CD4-positive, alpha-beta T cell (primary cell): ENCODE results near the gene HELZ. TPM values are rescaled to one million over a fixed set of nuclear protein-coding genes. Genes with fewer than 3 reads are reported as not detected.
"Not testable (repeated sequence)": the region's sequence is repeated elsewhere in the genome, so short reads cannot be mapped to it uniquely, and the experiment has no call there.

Experiments used
- ATAC-seq: fragments of 200-7000 bp; cut with Tn5 transposase; one replicate; pipeline ENCODE4 v1.10.0; 2022; ENCODE audit warnings: mild to moderate bottlenecking; ENCODE audit not compliant: poor library complexity
- CTCF ChIA-PET: fragments of 350-600 bp; sonication (Branson Sonifier 250); formaldehyde crosslinking; loops from one replicate; lab custom pipeline; 2021; ENCODE audit warnings: antibody characterized with exemption, inconsistent platforms; lab: Charles Lee
- POLR2A ChIA-PET: fragments of 350-600 bp; sonication (Branson Sonifier 250); formaldehyde crosslinking; loops from one replicate; lab custom pipeline; 2021; ENCODE audit warnings: antibody characterized with exemption, inconsistent platforms; lab: Charles Lee
- DNase-seq, 14 experiments: peaks; one replicate each; pipeline ENCODE4 v3.0.0-alpha.2; 2013 to 2020; ENCODE audit warnings: mixed read lengths in 2 of 14
- H3K27ac ChIP-seq, 2 donors: one replicate each; pipeline versions ENCODE4 v1.5.1 to v1.7.0; 2013; ENCODE audit warnings: low read length in 2 of 2, low read depth in 1 of 2, mild to moderate bottlenecking in 1 of 2
- H3K27me3 ChIP-seq, 2 experiments: 1 replicate in 1 of 2; 2 replicates in 1 of 2; pipeline versions ENCODE4 v1.6.1 to v1.7.0; 2013; ENCODE audit warnings: low read length in 2 of 2, control low read depth in 1 of 2, mild to moderate bottlenecking in 1 of 2, moderate library complexity in 1 of 2; ENCODE audit not compliant: insufficient read depth in 2 of 2, control insufficient read depth in 1 of 2
- H3K36me3 ChIP-seq: one replicate; pipeline ENCODE4 v1.6.1; 2013; ENCODE audit warnings: low read length, control low read depth; ENCODE audit not compliant: insufficient read depth
- H3K4me1 ChIP-seq: one replicate; pipeline ENCODE4 v1.6.1; 2013; ENCODE audit warnings: low read length, control low read depth; ENCODE audit not compliant: insufficient read depth
- H3K4me3 ChIP-seq: one replicate; pipeline ENCODE4 v1.5.1; 2013; ENCODE audit warnings: mild to moderate bottlenecking, low read length, moderate library complexity
- H3K9me3 ChIP-seq, 2 experiments: 1 replicate in 1 of 2; 2 replicates in 1 of 2; pipeline versions ENCODE4 v1.6.1 to v1.7.0; 2013; ENCODE audit warnings: low read length in 2 of 2, mild to moderate bottlenecking in 2 of 2, control low read depth in 1 of 2, moderate library complexity in 1 of 2; ENCODE audit not compliant: control insufficient read depth in 1 of 2, insufficient read depth in 1 of 2
- H3K27ac Mint-ChIP-seq: one replicate; pipeline ENCODE4 v1.8.0; 2020; ENCODE audit warnings: mixed read lengths
- H3K27me3 Mint-ChIP-seq: one replicate; pipeline ENCODE4 v1.8.0; 2021; ENCODE audit warnings: mixed read lengths
- H3K36me3 Mint-ChIP-seq: one replicate; pipeline ENCODE4 v1.8.0; 2021; ENCODE audit warnings: low read depth, mixed read lengths
- H3K4me1 Mint-ChIP-seq: one replicate; pipeline ENCODE4 v1.8.0; 2021; ENCODE audit warnings: low read depth, mixed read lengths
- H3K4me3 Mint-ChIP-seq: one replicate; pipeline ENCODE4 v1.8.0; 2020; ENCODE audit warnings: mild to moderate bottlenecking, mixed read lengths
- H3K9me3 Mint-ChIP-seq: one replicate; pipeline ENCODE4 v1.8.0; 2020; ENCODE audit warnings: mixed read lengths
- CTCF ChIP-seq: fragments of 200-600 bp; IDR thresholded peaks from one replicate; pipeline ENCODE4 v1.8.0; 2022; ENCODE audit warnings: antibody characterized with exemption, mild to moderate bottlenecking
- intact Hi-C, 2 experiments: fragments of 100-400 bp; cut with DNase I in 1 of 2; cut with micrococcal nuclease in 1 of 2; formaldehyde crosslinking; loops; one replicate each; pipeline versions ENCODE4 v1.15.1 to v1.9.0; 2023 to 2025; cut with DNase I, micrococcal nuclease
- total RNA-seq, 174 experiments: library from RNA in 2 of 174; stranded (reverse) in 2 of 174; gene quantifications; one replicate each; pipeline ENCODE4 v1.2.3 and lab custom pipeline; 2021 to 2026

The HELZ gene
- total RNA-seq, 2 experiments from 2014 or later = 94.8 to 107 TPM

GRCh38 chr17:67043283-67043682 is 201.7 kb downstream of the HELZ start:
- Mint-ChIP-seq H3K27me3 (peaks cover 7% of the 10 kb centered on the region), H3K4me3 (no peak overlapping the region), H3K27ac (no peak overlapping the region), H3K36me3 (no peaks in the 10 kb centered on the region), H3K9me3 (peaks cover 5% of the 10 kb centered on the region), H3K4me1 (no peaks in the 10 kb centered on the region)
- Histone ChIP-seq H3K4me3 (no peak overlapping the region), H3K36me3 (no peaks in the 10 kb centered on the region), H3K9me3 (peaks cover 3 to 11% of the 10 kb centered on the region in 2 experiments), H3K27ac (no peak overlapping the region), H3K27me3 (no peaks in the 10 kb centered on the region), H3K4me1 (no peaks in the 10 kb centered on the region)
- DNase-seq = no peak
- no peak for ATAC-seq
- POLR2A ChIA-PET = no interaction called here
- no peak for TF ChIP-seq CTCF
- intact Hi-C loops = no loop called here
- CTCF ChIA-PET = no interaction called here

GRCh38 chr17:67041941-67042899 is 202.8 kb downstream of the HELZ start:
- DNase-seq (no peak), ATAC-seq (no peak)
- Mint-ChIP-seq H3K36me3 (no peaks in the 10 kb centered on the region), H3K4me1 (no peaks in the 10 kb centered on the region), H3K4me3 (no peak overlapping the region), H3K27ac (no peak overlapping the region), H3K9me3 (no peaks in the 10 kb centered on the region), H3K27me3 (peaks cover 7% of the 10 kb centered on the region)
- Histone ChIP-seq H3K4me3 (no peak overlapping the region), H3K27ac (no peak overlapping the region), H3K27me3 (no peaks in the 10 kb centered on the region), H3K9me3 (peaks cover 1 to 3% of the 10 kb centered on the region in 2 experiments), H3K4me1 (no peaks in the 10 kb centered on the region), H3K36me3 (no peaks in the 10 kb centered on the region)
- intact Hi-C loops = no loop called here
- TF ChIP-seq CTCF = no peak
- ChIA-PET CTCF (no interaction called here), POLR2A (no interaction called here)

GRCh38 chr17:67041531-67041930 is 203.5 kb downstream of the HELZ start:
- H3K27me3 Mint-ChIP-seq = peaks cover 7% of the 10 kb centered on the region
- H3K36me3 Mint-ChIP-seq = no peaks in the 10 kb centered on the region
- no peak overlapping the region for H3K27ac Mint-ChIP-seq
- H3K9me3 Mint-ChIP-seq = no peaks in the 10 kb centered on the region
- intact Hi-C loops = no loop called here
- Histone ChIP-seq H3K27ac (no peak overlapping the region), H3K9me3 (peaks cover 0 to 2% of the 10 kb centered on the region in 2 experiments), H3K4me1 (no peaks in the 10 kb centered on the region), H3K27me3 (no peaks in the 10 kb centered on the region), H3K36me3 (no peaks in the 10 kb centered on the region), H3K4me3 (no peak overlapping the region)
- POLR2A ChIA-PET = no interaction called here
- TF ChIP-seq CTCF = no peak
- H3K4me3 Mint-ChIP-seq = no peak overlapping the region
- DNase-seq = no peak
- H3K4me1 Mint-ChIP-seq = no peaks in the 10 kb centered on the region
- no peak for ATAC-seq
- CTCF ChIA-PET = no interaction called here

GRCh38 chr17:67041119-67041518 is 203.9 kb downstream of the HELZ start:
- H3K4me3 ChIP-seq, H3K4me1 Mint-ChIP-seq, H3K9me3 Mint-ChIP-seq, POLR2A ChIA-PET, intact Hi-C loops, H3K4me1 ChIP-seq, DNase-seq, CTCF ChIA-PET, ATAC-seq, H3K36me3 ChIP-seq, H3K4me3 Mint-ChIP-seq, H3K9me3 ChIP-seq, H3K36me3 Mint-ChIP-seq, H3K27ac ChIP-seq, H3K27me3 ChIP-seq, H3K27ac Mint-ChIP-seq, H3K27me3 Mint-ChIP-seq: not testable (repeated sequence)
